A549 (cell line): Measurements from ENCODE around the gene ZNF654.

Experiments used
- CTCF ChIP-seq: fragments of >200 bp; sonication (Bioruptor Twin); formaldehyde crosslinking; IDR thresholded peaks from 3 replicates; pipeline ENCODE4 v1.5.1; 2016
- EP300 ChIP-seq, 2 experiments: fragments of >200 bp; sonication (Bioruptor Twin); formaldehyde crosslinking; IDR thresholded peaks; 2 replicates in 1 of 2; 3 replicates in 1 of 2; pipeline ENCODE4 v1.6.1; 2016 to 2017
- PBX3 ChIP-seq: IDR thresholded peaks from 2 replicates; pipeline ENCODE4 v1.6.1; 2012
- POLR2A ChIP-seq: IDR thresholded peaks from 2 replicates; pipeline ENCODE4 v1.6.1; 2012; ENCODE audit warnings: mild to moderate bottlenecking, low read length

GRCh38 chr3:88057630-88058305 lies 1.3 kb upstream of the ZNF654 start:
- TF ChIP-seq PBX3: no peak
- TF ChIP-seq EP300 (IDR thresholded peaks at IDR 0.05): no peak
- TF ChIP-seq POLR2A: no peak
- TF ChIP-seq CTCF: no peak
